ENCODE data around the gene ADGRL3.
"Not testable (repeated sequence)": the region's sequence is repeated elsewhere in the genome, so short reads cannot be mapped to it uniquely, and the experiment has no call there.

The ADGRL3 gene

DNA sequence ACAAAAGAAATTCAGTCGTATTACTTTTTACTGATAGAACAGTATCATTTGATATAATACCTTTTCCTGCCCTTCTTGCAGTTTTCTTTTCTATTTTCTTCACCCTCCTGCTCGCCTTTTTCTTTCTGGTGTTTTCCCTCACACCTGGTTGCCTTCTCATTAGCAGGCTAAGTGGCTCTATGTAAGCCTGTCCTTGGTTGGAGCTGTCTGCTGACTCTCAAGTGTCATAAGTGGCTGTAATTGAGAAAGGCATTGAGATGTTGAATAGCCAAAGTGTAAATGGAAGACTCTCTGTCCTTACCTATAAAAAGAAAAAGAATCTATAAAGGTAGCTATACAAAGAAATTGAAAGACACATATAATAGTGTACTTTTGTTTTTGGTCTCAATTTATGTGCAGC, 180.7 kb downstream of the ADGRL3 start:
- Mint-ChIP-seq H3K4me3 (no peak overlapping the region), H3K4me1 (no peaks in the 10 kb centered on the region), H3K9me3 (peaks cover 30% of the 10 kb centered on the region), H3K27me3 (no peaks in the 10 kb centered on the region), H3K27ac (no peak overlapping the region), H3K36me3 (ENCODE audit: low read depth) (peaks cover 2% of the 10 kb centered on the region)
- ATAC-seq, result no peak
- DNase-seq, result no peak

- no peaks in the 10 kb centered on the region for H3K4me1 Mint-ChIP-seq
- DNase-seq (no peak), ATAC-seq (no peak)
- peaks cover 27% of the 10 kb centered on the region for H3K9me3 Mint-ChIP-seq
- H3K27ac Mint-ChIP-seq, result no peak overlapping the region
- no peaks in the 10 kb centered on the region for H3K27me3 Mint-ChIP-seq
- H3K4me3 Mint-ChIP-seq, result no peak overlapping the region
- H3K36me3 Mint-ChIP-seq (ENCODE audit: low read depth), result peaks cover 2% of the 10 kb centered on the region
Observed at GRCh38 chr4:61385256-61385655, 185.1 kb downstream of the ADGRL3 start.

DNA sequence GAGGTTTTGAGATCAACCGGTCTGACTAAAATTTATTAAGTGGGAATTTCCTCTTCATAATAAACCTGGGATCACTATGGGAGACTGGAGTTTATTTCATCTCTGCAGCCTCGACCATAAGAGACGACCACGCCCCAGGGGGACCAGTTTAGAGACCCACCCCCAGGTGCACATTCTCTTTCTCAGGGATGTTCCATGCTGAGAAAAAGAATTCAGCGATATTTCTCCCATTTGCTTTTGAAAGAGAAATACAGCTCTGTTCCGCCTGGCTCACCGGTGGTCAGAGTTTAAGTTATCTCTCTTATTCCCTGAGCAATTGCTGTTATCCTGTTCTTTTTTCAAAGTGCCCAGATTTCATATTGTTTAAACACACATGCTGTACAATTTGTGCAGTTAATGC, 187.2 kb downstream of the ADGRL3 start:
- not testable (repeated sequence) for H3K36me3 Mint-ChIP-seq (ENCODE audit: low read depth); H3K27me3 Mint-ChIP-seq; H3K4me1 Mint-ChIP-seq; H3K27ac Mint-ChIP-seq; ATAC-seq; DNase-seq; H3K4me3 Mint-ChIP-seq
- H3K9me3 Mint-ChIP-seq, result peaks cover 17% of the 10 kb centered on the region

DNA sequence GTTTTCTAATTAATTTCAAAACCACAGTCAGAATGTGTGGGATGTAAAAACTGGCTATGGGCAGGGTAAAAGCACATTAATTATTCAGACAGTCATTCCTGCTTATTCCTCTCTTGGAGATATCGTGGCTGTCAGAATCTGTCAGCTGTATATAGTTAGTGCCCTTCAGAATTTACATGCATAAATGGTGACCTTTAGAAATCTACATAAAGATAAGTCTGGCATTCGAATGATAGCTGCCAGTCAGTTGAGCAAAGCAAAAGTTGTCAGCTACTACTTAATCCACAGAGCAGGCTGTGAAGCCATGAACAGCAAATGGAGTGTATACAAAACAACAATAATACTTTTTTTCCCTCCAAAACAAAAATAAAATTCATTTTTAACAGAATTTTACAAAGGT, 189.5 kb downstream of the ADGRL3 start:
- Mint-ChIP-seq H3K4me3 (no peak overlapping the region), H3K27ac (no peak overlapping the region), H3K9me3 (peaks cover 15% of the 10 kb centered on the region), H3K36me3 (ENCODE audit: low read depth) (no peaks in the 10 kb centered on the region), H3K27me3 (no peaks in the 10 kb centered on the region), H3K4me1 (no peaks in the 10 kb centered on the region)
- no peak for ATAC-seq
- no peak for DNase-seq

GRCh38 chr4:61395754-61396153, 195.6 kb downstream of the ADGRL3 start:
- H3K4me3 Mint-ChIP-seq, result no peak overlapping the region
- H3K36me3 Mint-ChIP-seq (ENCODE audit: low read depth), result no peaks in the 10 kb centered on the region
- ATAC-seq (no peak), DNase-seq (no peak)
- peaks cover 9% of the 10 kb centered on the region for H3K9me3 Mint-ChIP-seq
- no peaks in the 10 kb centered on the region for H3K4me1 Mint-ChIP-seq
- H3K27me3 Mint-ChIP-seq, result no peaks in the 10 kb centered on the region
- no peak overlapping the region for H3K27ac Mint-ChIP-seq

GRCh38 chr4:61397174-61397573, 197.0 kb downstream of the ADGRL3 start:
- Mint-ChIP-seq H3K4me3 (no peak overlapping the region), H3K9me3 (peaks cover 9% of the 10 kb centered on the region), H3K27ac (no peak overlapping the region), H3K36me3 (ENCODE audit: low read depth) (no peaks in the 10 kb centered on the region), H3K4me1 (no peaks in the 10 kb centered on the region), H3K27me3 (no peaks in the 10 kb centered on the region)
- no peak for ATAC-seq
- DNase-seq, result no peak

GRCh38 chr4:61400439-61401038, 200.4 kb downstream of the ADGRL3 start:
- Mint-ChIP-seq H3K27me3 (no peaks in the 10 kb centered on the region), H3K4me1 (no peaks in the 10 kb centered on the region), H3K36me3 (ENCODE audit: low read depth) (no peaks in the 10 kb centered on the region), H3K27ac (no peak overlapping the region), H3K4me3 (no peak overlapping the region), H3K9me3 (peaks cover 6% of the 10 kb centered on the region)
- DNase-seq (no peak), ATAC-seq (no peak)

DNA sequence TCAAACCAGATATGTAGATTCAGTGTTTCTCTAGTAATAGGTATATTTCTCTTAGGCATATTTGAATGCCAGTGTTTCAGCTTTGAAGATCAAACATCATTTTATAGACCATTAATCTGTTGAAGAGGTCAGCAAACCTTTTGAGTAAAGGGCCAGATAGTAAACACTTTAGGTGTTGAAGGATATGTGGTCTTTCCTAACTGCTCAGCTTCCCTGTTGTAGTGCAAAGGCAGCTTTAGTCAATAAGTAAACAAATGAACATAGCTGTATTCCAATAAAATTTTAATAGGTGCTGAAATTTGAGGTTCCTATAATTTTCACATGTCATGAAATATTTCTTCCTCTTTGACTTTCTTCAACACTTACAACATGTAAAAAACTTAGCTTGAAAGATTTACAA, 201.6 kb downstream of the ADGRL3 start:
- ATAC-seq (no peak), DNase-seq (no peak)
- Mint-ChIP-seq H3K9me3 (peaks cover 6% of the 10 kb centered on the region), H3K36me3 (ENCODE audit: low read depth) (no peaks in the 10 kb centered on the region), H3K4me1 (no peaks in the 10 kb centered on the region), H3K4me3 (no peak overlapping the region), H3K27ac (no peak overlapping the region), H3K27me3 (no peaks in the 10 kb centered on the region)

- Mint-ChIP-seq H3K9me3 (no peaks in the 10 kb centered on the region), H3K27ac (no peak overlapping the region), H3K27me3 (no peaks in the 10 kb centered on the region), H3K36me3 (ENCODE audit: low read depth) (no peaks in the 10 kb centered on the region), H3K4me3 (no peak overlapping the region), H3K4me1 (no peaks in the 10 kb centered on the region)
- no peak for ATAC-seq
- no peak for DNase-seq
Observed at GRCh38 chr4:61405307-61405706, 205.2 kb downstream of the ADGRL3 start.

DNA sequence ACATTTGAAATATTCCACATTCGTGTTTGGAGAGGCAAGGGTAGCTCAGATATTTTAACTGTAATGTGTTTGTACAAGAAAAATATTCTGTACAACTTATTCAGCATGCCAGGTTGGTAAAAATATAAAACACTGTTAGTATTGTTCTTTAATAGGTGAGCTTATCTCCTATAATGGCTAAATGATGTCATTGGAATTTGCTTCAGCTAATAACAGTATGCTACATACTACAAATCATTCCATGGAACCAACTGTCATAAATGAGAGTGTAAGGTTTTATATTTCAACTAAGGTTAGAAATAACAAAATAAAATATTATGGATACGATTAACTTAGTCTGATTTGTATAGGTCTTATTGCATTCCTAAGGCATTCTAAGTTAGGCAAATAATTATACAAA, 206.6 kb downstream of the ADGRL3 start:
- ATAC-seq (no peak), DNase-seq (no peak)
- Mint-ChIP-seq H3K4me3 (no peak overlapping the region), H3K36me3 (ENCODE audit: low read depth) (no peaks in the 10 kb centered on the region), H3K9me3 (no peaks in the 10 kb centered on the region), H3K27ac (no peak overlapping the region), H3K4me1 (no peaks in the 10 kb centered on the region), H3K27me3 (no peaks in the 10 kb centered on the region)

GRCh38 chr4:61407642-61408618, 207.8 kb downstream of the ADGRL3 start:
- Mint-ChIP-seq H3K27me3 (no peaks in the 10 kb centered on the region), H3K4me3 (no peak overlapping the region), H3K4me1 (no peaks in the 10 kb centered on the region), H3K36me3 (ENCODE audit: low read depth) (no peaks in the 10 kb centered on the region), H3K9me3 (no peaks in the 10 kb centered on the region), H3K27ac (no peak overlapping the region)
- ATAC-seq, result no peak
- no peak for DNase-seq

GRCh38 chr4:61408861-61409260, 208.7 kb downstream of the ADGRL3 start:
- Mint-ChIP-seq H3K9me3 (no peaks in the 10 kb centered on the region), H3K4me3 (no peak overlapping the region), H3K27ac (no peak overlapping the region), H3K4me1 (no peaks in the 10 kb centered on the region), H3K36me3 (ENCODE audit: low read depth) (no peaks in the 10 kb centered on the region), H3K27me3 (no peaks in the 10 kb centered on the region)
- DNase-seq (no peak), ATAC-seq (no peak)

DNA sequence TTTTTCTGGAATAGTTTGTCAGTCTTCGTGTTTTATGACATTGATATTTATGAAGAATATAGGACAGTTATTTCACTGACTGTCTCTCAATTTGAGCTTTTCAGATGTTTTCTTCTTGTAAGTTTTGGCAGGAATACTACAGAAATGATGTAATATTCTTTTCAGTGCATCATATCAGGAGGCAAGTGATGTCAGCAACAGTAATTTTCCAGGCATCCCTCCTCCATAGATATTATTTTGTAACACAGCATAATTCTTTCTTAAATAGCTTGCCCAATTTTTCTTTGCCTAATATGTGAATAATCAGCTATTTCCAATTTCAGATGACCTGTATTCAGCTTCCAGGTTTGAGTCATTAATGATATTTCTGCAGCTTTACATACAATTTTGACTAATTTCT, 211.1 kb downstream of the ADGRL3 start:
- Mint-ChIP-seq H3K4me1 (no peaks in the 10 kb centered on the region), H3K27ac (no peak overlapping the region), H3K27me3 (no peaks in the 10 kb centered on the region), H3K4me3 (no peak overlapping the region), H3K9me3 (peaks cover 4% of the 10 kb centered on the region), H3K36me3 (ENCODE audit: low read depth) (no peaks in the 10 kb centered on the region)
- ATAC-seq (no peak), DNase-seq (no peak)

- H3K9me3 Mint-ChIP-seq, result no peaks in the 10 kb centered on the region
- DNase-seq (no peak), ATAC-seq (no peak)
- H3K4me3 Mint-ChIP-seq, result no peak overlapping the region
- H3K36me3 Mint-ChIP-seq (ENCODE audit: low read depth), result no peaks in the 10 kb centered on the region
- no peaks in the 10 kb centered on the region for H3K27me3 Mint-ChIP-seq
- no peaks in the 10 kb centered on the region for H3K4me1 Mint-ChIP-seq
- no peak overlapping the region for H3K27ac Mint-ChIP-seq
Observed at GRCh38 chr4:61425315-61425714, 225.2 kb downstream of the ADGRL3 start.

GRCh38 chr4:61426229-61426628, 226.1 kb downstream of the ADGRL3 start:
- DNase-seq, result no peak
- H3K4me1 Mint-ChIP-seq, result no peaks in the 10 kb centered on the region
- no peak overlapping the region for H3K27ac Mint-ChIP-seq
- no peak for ATAC-seq
- no peak overlapping the region for H3K4me3 Mint-ChIP-seq
- H3K27me3 Mint-ChIP-seq, result no peaks in the 10 kb centered on the region
- no peaks in the 10 kb centered on the region for H3K36me3 Mint-ChIP-seq (ENCODE audit: low read depth)
- H3K9me3 Mint-ChIP-seq, result peaks cover 4% of the 10 kb centered on the region

All from activated naive CD8-positive, alpha-beta T cell treated with anti-CD3 and anti-CD28 coated beads, Interleukin-2, amount 50 U/mL, for 24 hours (primary cell).